Measurements from ENCODE around the gene KLRD1.

Gene KLRD1

DNA sequence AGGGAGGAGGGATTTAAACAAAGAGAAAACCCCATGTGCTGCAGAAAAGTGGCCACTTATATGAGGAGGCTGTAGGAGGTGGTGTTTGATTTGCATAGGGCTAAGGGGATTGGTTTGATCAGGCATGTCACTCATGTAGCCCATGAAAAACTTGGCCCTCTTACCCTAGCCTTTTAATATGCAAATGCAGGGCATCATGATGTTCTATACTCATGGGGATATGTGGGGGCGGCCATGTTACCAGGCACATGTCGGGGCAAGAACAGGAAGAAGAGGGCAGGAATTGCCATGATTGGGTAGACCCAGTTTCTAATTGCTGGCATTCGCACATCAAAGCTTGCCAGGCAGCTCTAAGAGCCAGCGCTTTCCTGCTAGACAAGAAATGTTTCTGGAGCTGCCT, 53.4 kb downstream of the KLRD1 start:
- no peaks in the 10 kb centered on the region for H3K36me3 ChIP-seq
- no peak overlapping the region for H3K4me3 ChIP-seq (ENCODE audit: low read depth, low read length)
- H3K27ac ChIP-seq = no peak overlapping the region
- TF ChIP-seq, protein P1, sequence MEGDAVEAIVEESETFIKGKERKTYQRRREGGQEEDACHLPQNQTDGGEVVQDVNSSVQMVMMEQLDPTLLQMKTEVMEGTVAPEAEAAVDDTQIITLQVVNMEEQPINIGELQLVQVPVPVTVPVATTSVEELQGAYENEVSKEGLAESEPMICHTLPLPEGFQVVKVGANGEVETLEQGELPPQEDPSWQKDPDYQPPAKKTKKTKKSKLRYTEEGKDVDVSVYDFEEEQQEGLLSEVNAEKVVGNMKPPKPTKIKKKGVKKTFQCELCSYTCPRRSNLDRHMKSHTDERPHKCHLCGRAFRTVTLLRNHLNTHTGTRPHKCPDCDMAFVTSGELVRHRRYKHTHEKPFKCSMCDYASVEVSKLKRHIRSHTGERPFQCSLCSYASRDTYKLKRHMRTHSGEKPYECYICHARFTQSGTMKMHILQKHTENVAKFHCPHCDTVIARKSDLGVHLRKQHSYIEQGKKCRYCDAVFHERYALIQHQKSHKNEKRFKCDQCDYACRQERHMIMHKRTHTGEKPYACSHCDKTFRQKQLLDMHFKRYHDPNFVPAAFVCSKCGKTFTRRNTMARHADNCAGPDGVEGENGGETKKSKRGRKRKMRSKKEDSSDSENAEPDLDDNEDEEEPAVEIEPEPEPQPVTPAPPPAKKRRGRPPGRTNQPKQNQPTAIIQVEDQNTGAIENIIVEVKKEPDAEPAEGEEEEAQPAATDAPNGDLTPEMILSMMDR (IDR thresholded peaks at IDR 0.05; ENCODE audit: low read depth, low read length) = no peak
- H3K27me3 ChIP-seq (ENCODE audit: insufficient read depth, low read depth, severe bottlenecking) = no peaks in the 10 kb centered on the region
- no peaks in the 10 kb centered on the region for H3K9me3 ChIP-seq (ENCODE audit: severe bottlenecking)
- DNase-seq = no peak

DNA sequence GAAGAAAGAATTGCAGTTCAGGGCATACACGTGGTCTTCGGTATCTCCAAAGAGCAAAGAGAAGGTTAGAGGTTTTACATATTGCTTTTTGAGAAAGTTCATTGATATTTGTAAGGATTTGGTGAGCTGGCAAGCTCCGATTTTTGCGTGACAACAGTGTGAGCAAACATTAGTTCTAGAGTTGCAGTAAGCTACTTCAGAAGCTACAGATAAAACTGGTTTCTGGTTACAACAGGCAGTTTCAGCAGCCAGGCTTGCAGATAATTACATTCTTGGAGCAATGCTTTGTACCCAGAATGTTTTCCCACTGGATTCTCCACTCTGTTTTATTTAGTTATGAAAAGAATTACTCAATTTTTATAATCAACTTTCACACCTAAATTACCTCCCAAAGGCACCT, 54.0 kb downstream of the KLRD1 start:
- Histone ChIP-seq H3K4me3 (ENCODE audit: low read depth, low read length) (no peak overlapping the region), H3K27me3 (ENCODE audit: insufficient read depth, low read depth, severe bottlenecking) (no peaks in the 10 kb centered on the region), H3K27ac (no peak overlapping the region), H3K9me3 (ENCODE audit: severe bottlenecking) (no peaks in the 10 kb centered on the region), H3K36me3 (no peaks in the 10 kb centered on the region)
- TF ChIP-seq, protein P1 (IDR thresholded peaks at IDR 0.05; ENCODE audit: low read depth, low read length) = no peak
- DNase-seq = no peak

DNA sequence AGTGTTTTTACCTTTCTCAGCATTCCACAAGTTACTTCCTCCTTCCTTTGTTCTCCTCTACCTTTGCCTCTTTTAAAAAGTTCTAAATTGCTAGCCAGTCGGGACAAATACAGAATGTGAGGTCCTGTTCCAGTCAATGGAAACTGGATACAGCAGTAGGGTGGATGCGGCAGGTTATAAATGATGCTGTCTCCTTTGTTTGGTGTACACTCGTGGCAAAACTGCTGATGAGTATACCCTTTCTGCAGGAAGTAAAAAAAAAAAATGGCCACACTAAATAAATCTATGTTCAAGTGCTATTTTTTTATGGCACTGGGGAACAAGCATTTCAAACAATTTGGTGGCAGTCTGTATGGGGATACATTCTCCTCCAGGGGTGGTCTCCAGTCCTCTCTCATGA, 54.7 kb downstream of the KLRD1 start:
- no peak for DNase-seq
- no peaks in the 10 kb centered on the region for H3K27me3 ChIP-seq (ENCODE audit: insufficient read depth, low read depth, severe bottlenecking)
- no peak overlapping the region for H3K4me3 ChIP-seq (ENCODE audit: low read depth, low read length)
- no peaks in the 10 kb centered on the region for H3K36me3 ChIP-seq
- no peaks in the 10 kb centered on the region for H3K9me3 ChIP-seq (ENCODE audit: severe bottlenecking)
- TF ChIP-seq, protein P1 (IDR thresholded peaks at IDR 0.05; ENCODE audit: low read depth, low read length) = no peak
- no peak overlapping the region for H3K27ac ChIP-seq

DNA sequence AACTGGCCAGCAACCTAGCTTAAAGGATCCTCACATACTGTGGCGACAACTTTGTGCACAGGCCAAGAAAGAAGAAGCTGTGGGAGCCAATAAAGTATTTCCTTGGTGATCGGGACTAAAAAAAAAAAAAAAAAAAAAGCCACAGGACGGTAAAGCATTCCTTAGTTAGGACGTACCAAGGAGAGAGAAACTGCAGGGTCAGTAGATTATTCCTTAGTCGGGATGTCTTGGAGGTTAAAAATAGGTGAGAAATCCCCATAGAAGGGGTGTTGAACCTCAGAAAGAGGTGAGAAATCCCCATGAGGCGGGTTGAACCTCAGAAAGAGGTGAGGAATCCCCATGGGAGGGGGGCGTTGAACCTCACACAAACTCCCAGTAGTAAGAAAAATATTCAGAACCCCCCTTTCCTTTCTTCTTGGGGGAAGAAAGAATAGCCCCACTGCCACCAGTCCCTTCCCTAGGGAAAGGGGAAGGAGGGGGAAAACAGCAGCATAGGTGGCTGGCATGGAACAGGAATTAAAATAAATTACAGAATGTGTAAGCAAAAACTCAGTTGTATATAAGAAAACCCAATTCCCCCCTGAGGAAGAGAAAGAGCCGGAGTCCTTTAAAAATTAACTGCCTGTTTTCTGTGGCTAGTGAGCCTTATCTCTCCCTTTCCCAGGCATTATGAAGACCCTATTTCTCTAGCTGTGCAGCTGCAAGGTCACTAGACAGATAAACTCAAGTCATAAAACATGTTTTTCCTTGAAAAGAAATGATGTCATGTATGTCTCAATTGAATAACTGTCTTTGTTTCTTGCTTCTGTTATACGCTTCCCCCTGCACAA, 55.4 kb downstream of the KLRD1 start:
- H3K27me3 ChIP-seq (ENCODE audit: insufficient read depth, low read depth, severe bottlenecking) = no peaks in the 10 kb centered on the region
- no peaks in the 10 kb centered on the region for H3K36me3 ChIP-seq
- H3K9me3 ChIP-seq (ENCODE audit: severe bottlenecking) = no peaks in the 10 kb centered on the region
- no peak overlapping the region for H3K4me3 ChIP-seq (ENCODE audit: low read depth, low read length)
- H3K27ac ChIP-seq = no peak overlapping the region
- no peak for DNase-seq
- TF ChIP-seq, protein P1 (IDR thresholded peaks at IDR 0.05; ENCODE audit: low read depth, low read length) = no peak

DNA sequence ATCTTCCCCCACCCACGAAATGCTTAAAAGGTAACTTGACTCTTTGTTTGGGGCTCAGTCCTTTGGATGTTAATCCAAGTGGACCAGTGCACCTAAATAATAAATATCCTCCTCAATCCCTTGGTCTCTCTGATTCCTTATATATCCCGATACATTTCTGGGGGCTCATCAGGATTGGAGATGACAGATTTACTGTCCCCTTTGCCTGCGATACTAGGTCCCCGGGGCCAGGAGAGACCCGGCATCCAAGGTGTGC, 55.9 kb downstream of the KLRD1 start:
- Histone ChIP-seq H3K27ac (no peak overlapping the region), H3K36me3 (no peaks in the 10 kb centered on the region), H3K9me3 (ENCODE audit: severe bottlenecking) (no peaks in the 10 kb centered on the region), H3K4me3 (ENCODE audit: low read depth, low read length) (no peak overlapping the region), H3K27me3 (ENCODE audit: insufficient read depth, low read depth, severe bottlenecking) (no peaks in the 10 kb centered on the region)
- TF ChIP-seq, protein P1 (IDR thresholded peaks at IDR 0.05; ENCODE audit: low read depth, low read length) = no peak
- DNase-seq = no peak
